GM18519 (cell line): Measurements from ENCODE around the gene UBE2J2.

ENCODE experiments used
- ATAC-seq: cut with Tn5 transposase; IDR thresholded peaks from one replicate; pipeline ENCODE4 v1.9.1; 2021; ENCODE audit warnings: mild to moderate bottlenecking, moderate library complexity; ENCODE audit not compliant: unreplicated experiment, low FRiP score

UBE2J2 gene

GRCh38 chr1:1310109-1310385 is 36.4 kb upstream of the UBE2J2 start:
- no peak for ATAC-seq

GRCh38 chr1:1309251-1310108 is 35.8 kb upstream of the UBE2J2 start:
- ATAC-seq: no peak

- no peak for ATAC-seq
These were observed 35.1 kb upstream of the UBE2J2 start for GRCh38 chr1:1308756-1309250.

- ATAC-seq: peak; percentile 40
These were observed 34.5 kb upstream of the UBE2J2 start, which contains the start of the genes ACAP3 and PUSL1 for GRCh38 chr1:1307923-1308755. TSS of gene ACAP3 (minus strand) at chr1:1307930. CDS start at chr1:1307815, 115 bp downstream. TSS of gene PUSL1 (plus strand) at chr1:1308597. CDS start at chr1:1308644, 47 bp downstream.

- no peak for ATAC-seq
These were observed 33.7 kb upstream of the UBE2J2 start for GRCh38 chr1:1307261-1307922.

GRCh38 chr1:1306661-1307260 is 33.1 kb upstream of the UBE2J2 start:
- ATAC-seq: no peak

- ATAC-seq: no peak
These were observed 32.5 kb upstream of the UBE2J2 start for GRCh38 chr1:1306070-1306660.

- ATAC-seq: no peak
These were observed 31.8 kb upstream of the UBE2J2 start for GRCh38 chr1:1305300-1306069.

GRCh38 chr1:1304331-1305299 is 31.0 kb upstream of the UBE2J2 start:
- no peak for ATAC-seq

- ATAC-seq: no peak
These were observed 30.1 kb upstream of the UBE2J2 start for GRCh38 chr1:1303736-1304135.

GRCh38 chr1:1302951-1303509 is 29.4 kb upstream of the UBE2J2 start:
- ATAC-seq: no peak

- no peak for ATAC-seq
These were observed 28.4 kb upstream of the UBE2J2 start for GRCh38 chr1:1302006-1302430.

- ATAC-seq: no peak
These were observed 26.7 kb upstream of the UBE2J2 start for GRCh38 chr1:1300352-1300739.

GRCh38 chr1:1299686-1300351 is 26.2 kb upstream of the UBE2J2 start:
- no peak for ATAC-seq

GRCh38 chr1:1298861-1299685 is 25.4 kb upstream of the UBE2J2 start:
- ATAC-seq: no peak

GRCh38 chr1:1297802-1298424 is 24.3 kb upstream of the UBE2J2 start:
- no peak for ATAC-seq
